ENCODE results near the gene UTS2B. TPM values are rescaled to one million over a fixed set of nuclear protein-coding genes. Genes with fewer than 3 reads are reported as not detected.

Gene UTS2B
- polyA plus RNA-seq, 1 of the 3 experiments (the other 2 are of a cell fraction) = 0.03 TPM

DNA sequence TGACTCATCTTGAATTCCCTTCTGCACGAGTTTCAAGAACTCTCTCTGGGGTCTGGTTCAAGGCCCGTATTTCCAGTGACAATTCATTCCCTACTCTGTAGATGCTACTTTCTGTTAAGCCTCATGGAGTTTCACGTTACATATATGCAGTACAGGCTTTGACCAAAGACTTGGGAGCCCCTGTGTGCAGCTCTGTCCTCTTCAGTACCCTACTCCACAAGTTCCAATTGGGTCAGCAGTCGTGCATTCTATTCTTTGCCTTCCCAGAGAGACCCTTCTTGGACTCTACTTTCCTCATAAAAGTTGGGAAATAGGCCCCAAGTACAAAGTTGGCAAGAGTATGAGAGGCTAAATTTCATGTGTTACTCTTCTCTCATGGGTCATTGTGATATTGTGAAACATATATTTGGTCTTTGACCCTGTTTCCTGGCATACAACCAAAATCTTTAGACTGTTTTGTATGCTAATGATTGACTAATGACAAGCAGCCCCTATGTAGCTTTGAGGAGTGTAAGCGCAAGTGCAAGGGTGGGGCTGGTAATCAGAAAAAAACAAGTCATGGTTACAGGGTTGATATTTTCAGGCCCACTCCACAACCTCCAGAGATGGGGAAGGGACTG lies 16.1 kb downstream of the UTS2B start:
- no peaks in the 10 kb centered on the region for H3K9me2 ChIP-seq
- no peaks in the 10 kb centered on the region for H3K36me3 ChIP-seq (replicated peaks in 1 of 2; ENCODE audit: control insufficient read depth in 1 of 2, insufficient read depth in 2 of 2, low read length in 1 of 2)
- no peaks in the 10 kb centered on the region for H3K27me3 ChIP-seq (ENCODE audit: insufficient read depth)
- no peaks in the 10 kb centered on the region for H4K20me1 ChIP-seq (ENCODE audit: insufficient read depth)
- H3K79me2 ChIP-seq (ENCODE audit: insufficient read depth) = no peaks in the 10 kb centered on the region
- H3K4me3 ChIP-seq (ENCODE audit: low read depth in 2 of 2, low read length in 1 of 2) = no peak overlapping the region
- H3K4me1 ChIP-seq (ENCODE audit: control insufficient read depth in 1 of 2, insufficient read depth in 2 of 2, low read depth in 1 of 2, low read length in 1 of 2) = no peaks in the 10 kb centered on the region
- no peaks in the 10 kb centered on the region for H3K9me3 ChIP-seq
- ChIA-PET POLR2A (no interaction called here), CTCF (no interaction called here)
- H2AFZ ChIP-seq (ENCODE audit: low read depth) = no peak overlapping the region
- no peak overlapping the region for H3K27ac ChIP-seq (ENCODE audit: low read depth in 2 of 2, low read length in 1 of 2)
- no peak overlapping the region for H3K9ac ChIP-seq
- no peak for DNase-seq
- TF ChIP-seq GABPA (IDR thresholded peaks at IDR 0.05; ENCODE audit: low read depth) (no peak), FOXM1 (IDR thresholded peaks at IDR 0.05; ENCODE audit: low read depth) (no peak), JUND (IDR thresholded peaks at IDR 0.05) (no peak), CHD2 (IDR thresholded peaks at IDR 0.05; ENCODE audit: low read length, partially characterized antibody) (no peak), TCF12 (IDR thresholded peaks at IDR 0.05) (no peak), RFX5 (IDR thresholded peaks at IDR 0.05; ENCODE audit: low read length) (no peak), RXRA (IDR thresholded peaks at IDR 0.05; ENCODE audit: borderline replicate concordance, low read depth) (no peak), EP300 (IDR thresholded peaks at IDR 0.05; ENCODE audit: borderline replicate concordance in 1 of 2, low read depth in 1 of 2, low read length in 1 of 2) (no peak), EZH2phosphoT487 (IDR thresholded peaks at IDR 0.05; ENCODE audit: borderline replicate concordance, low read depth) (no peak), FOSL2 (IDR thresholded peaks at IDR 0.05; ENCODE audit: borderline replicate concordance, low read depth) (no peak), NFIC (IDR thresholded peaks at IDR 0.05; ENCODE audit: borderline replicate concordance) (no peak), SIN3A (IDR thresholded peaks at IDR 0.05; ENCODE audit: borderline replicate concordance, low read depth, low read length) (no peak), NRF1 (IDR thresholded peaks at IDR 0.05; ENCODE audit: low read depth, low read length) (no peak), POLR2AphosphoS5 (IDR thresholded peaks at IDR 0.05; ENCODE audit: low read depth, low read length) (no peak), MEF2A (IDR thresholded peaks at IDR 0.05; ENCODE audit: borderline replicate concordance, low read depth) (no peak), REST (IDR thresholded peaks at IDR 0.05; ENCODE audit: low read depth, low read length) (no peak), TEAD4 (IDR thresholded peaks at IDR 0.05; ENCODE audit: borderline replicate concordance, insufficient read depth) (no peak)
- TF ChIP-seq, protein P1, sequence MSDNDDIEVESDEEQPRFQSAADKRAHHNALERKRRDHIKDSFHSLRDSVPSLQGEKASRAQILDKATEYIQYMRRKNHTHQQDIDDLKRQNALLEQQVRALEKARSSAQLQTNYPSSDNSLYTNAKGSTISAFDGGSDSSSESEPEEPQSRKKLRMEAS (IDR thresholded peaks at IDR 0.05; ENCODE audit: low read depth) = no peak
- no peak overlapping the region for H3K4me2 ChIP-seq
- H3F3A ChIP-seq (replicated peaks; ENCODE audit: insufficient read depth) = no peaks in the 10 kb centered on the region
- WGBS (ENCODE audit: low lambda C conversion rate) = 52% methylated on average over 5 of the region's 5 CpGs
